Colon (tissue), 2 donors: ENCODE results near the gene TMEM258.

Source experiments
- FAIRE-seq: peaks from 2 replicates; lab custom pipeline; 2012; peaks lifted over from hg19 to GRCh38; lab: Jason Lieb, UNC
- donor health status: control.
- donor health status: control.

Gene TMEM258

GRCh38 chr11:61820174-61820573 lies 27.8 kb upstream of the TMEM258 start:
- FAIRE-seq = no peak

DNA sequence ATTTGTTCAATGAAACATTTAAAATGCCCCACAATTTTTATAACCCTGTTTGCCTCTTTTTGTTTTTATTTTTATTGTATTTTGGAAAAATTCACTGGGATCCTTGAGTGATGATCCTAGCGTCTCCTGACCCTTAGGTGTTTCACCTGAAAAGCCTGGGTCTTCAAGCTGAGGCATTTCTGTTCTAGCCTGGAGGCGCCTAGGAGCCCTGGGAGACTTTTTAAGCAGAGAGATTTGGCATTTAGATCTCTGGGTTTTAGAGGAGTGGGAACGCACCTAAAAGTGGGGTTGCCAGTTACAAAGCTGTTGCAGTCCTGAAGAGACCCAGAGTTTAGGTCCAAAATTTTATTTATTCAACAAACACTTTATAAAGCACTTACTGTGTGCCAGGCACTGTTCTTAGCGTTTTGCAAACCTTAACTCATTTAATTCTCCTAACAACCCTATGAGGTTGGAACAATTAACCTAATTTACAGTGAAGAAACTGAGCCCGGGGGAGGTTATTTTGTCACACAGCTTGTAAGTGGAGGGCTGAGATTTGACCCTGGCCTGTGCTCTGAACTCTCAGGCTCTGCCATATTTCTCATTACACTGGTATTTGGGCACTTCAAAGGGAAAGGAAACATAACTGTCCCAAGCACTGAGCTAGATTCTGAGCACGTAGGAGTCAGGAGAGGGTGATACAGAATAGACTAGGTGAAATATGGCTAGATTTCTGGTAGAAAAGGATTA lies 25.2 kb upstream of the TMEM258 start:
- FAIRE-seq = no peak

GRCh38 chr11:61816736-61817455 lies 24.5 kb upstream of the TMEM258 start, which contains the start of gene FADS1:
TSS of gene FADS1 (minus strand) at chr11:61817003. CDS start at chr11:61816929, 74 bp downstream.
- no peak for FAIRE-seq

GRCh38 chr11:61815790-61816735 lies 23.7 kb upstream of the TMEM258 start:
- no peak for FAIRE-seq

DNA sequence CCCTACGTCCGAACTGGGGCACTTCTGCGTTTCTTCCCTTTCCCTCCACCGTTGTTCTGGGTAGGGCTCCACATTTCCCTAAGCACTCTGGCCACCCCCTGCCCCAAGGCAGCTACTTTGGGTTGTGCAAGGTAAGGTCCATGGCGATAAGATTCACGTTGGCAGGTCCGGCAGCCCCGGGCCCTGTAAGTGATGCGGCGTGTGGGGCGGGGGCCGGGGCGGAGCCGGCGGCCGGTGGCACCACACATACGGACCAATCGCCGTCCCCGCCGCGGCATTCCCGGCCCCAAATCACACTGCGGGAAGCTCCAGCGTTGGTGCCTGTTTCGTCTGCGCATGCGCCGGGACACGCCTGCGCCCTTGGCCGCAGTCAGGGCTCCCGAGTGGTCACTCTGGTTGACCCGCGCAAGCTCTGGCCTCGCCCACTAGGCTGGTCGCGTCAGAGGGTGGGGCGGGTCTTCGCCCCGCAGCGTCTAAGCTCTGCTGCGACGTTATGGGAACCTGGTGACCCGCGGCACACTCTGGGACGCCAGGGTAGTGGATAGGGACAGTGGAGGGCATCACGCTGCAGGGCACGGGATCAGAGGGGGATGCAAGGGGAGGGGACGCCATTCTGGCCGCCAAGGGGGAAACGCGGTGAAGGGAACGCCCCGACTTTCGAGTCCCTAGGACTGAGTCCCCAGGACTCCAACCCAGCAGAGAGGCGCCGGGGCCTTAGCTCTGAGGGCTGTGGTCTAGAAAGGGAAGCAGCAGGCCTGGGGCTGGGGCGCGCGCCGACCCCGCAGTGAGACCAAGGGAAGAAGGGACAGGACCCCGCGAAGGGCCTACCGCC lies 22.8 kb upstream of the TMEM258 start:
- FAIRE-seq = no peak

GRCh38 chr11:61814247-61814957 lies 22.0 kb upstream of the TMEM258 start:
- no peak for FAIRE-seq

- FAIRE-seq = no peak
Measured at GRCh38 chr11:61812736-61813411, 20.5 kb upstream of the TMEM258 start.

GRCh38 chr11:61811831-61812230 lies 19.4 kb upstream of the TMEM258 start:
- FAIRE-seq = no peak

GRCh38 chr11:61810671-61811175 lies 18.3 kb upstream of the TMEM258 start:
- FAIRE-seq = no peak

DNA sequence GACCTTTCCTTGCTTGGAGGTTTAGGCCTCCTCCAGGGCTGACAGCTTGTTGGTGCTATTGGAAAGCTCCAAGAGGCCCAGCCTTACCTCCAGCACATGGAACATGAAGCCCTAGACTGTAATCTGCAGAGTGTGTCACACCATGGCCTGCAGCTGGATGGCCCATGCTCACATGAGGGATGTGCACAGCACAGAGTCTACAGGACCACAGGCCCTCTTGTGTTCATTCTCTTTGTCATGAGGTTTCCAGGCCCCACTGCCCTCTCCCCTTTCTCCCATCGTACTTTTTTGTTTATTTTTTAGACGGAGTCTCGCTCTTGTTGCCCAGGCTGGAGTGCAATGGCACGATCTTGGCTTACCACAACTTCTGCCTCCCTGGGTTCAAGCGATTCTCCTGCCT lies 14.4 kb upstream of the TMEM258 start:
- FAIRE-seq = no peak

DNA sequence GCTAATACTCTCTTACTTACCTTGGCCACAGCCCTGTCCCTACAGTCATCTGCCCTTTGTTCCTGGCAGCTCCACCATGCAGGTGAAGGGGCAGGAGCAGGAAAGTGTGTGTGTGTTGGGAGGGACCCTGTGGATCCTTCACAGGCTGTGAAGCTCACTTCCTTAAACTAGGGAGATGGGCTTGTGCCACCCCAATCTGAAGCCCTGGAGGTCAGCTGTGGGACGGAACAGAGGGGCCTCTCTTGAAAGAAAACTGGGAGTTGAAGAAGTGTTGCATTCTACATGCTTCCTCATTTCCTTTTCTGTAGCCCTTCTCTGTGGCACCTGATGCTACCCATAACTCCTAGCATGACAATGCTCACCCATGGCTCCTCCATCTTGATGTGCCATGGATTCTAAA lies 12.7 kb upstream of the TMEM258 start:
- FAIRE-seq = no peak

DNA sequence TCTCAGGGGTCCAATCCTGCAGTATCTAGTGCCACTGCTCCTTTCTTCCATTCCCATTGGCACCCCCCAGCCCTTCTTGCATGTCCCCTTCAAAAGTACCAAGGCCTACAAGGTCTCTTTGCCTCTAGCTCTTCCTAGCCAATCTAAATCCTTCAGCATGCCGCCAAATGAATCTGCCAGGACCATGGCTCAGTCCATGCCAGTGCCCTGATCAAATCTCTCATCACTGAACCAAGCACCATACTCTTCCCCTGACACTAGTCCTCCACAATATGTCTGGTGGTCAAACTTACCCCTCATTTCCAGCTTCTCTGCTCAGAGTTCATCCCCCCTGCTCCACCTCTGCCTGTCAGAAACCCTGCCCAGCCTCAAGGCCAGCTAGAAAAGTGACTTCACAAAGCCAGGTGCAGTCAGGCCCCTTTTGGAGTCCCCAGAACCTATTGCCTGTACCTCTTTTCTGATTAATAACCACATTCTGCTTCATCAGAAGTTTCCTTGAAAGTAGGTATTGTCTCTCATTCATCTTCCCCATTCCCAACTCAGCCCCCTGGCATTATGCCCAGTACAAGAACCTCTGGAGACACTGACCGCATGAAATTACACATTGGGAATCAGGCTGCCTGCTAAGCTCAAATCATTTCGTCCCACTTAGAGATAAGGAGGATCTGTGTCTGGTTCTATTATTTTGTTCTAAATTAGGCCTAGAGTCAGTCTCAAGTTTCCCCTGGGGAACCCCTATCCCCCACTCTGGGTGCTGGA lies 11.7 kb upstream of the TMEM258 start:
- FAIRE-seq = no peak

GRCh38 chr11:61802605-61803004 lies 10.2 kb upstream of the TMEM258 start:
- FAIRE-seq = no peak

DNA sequence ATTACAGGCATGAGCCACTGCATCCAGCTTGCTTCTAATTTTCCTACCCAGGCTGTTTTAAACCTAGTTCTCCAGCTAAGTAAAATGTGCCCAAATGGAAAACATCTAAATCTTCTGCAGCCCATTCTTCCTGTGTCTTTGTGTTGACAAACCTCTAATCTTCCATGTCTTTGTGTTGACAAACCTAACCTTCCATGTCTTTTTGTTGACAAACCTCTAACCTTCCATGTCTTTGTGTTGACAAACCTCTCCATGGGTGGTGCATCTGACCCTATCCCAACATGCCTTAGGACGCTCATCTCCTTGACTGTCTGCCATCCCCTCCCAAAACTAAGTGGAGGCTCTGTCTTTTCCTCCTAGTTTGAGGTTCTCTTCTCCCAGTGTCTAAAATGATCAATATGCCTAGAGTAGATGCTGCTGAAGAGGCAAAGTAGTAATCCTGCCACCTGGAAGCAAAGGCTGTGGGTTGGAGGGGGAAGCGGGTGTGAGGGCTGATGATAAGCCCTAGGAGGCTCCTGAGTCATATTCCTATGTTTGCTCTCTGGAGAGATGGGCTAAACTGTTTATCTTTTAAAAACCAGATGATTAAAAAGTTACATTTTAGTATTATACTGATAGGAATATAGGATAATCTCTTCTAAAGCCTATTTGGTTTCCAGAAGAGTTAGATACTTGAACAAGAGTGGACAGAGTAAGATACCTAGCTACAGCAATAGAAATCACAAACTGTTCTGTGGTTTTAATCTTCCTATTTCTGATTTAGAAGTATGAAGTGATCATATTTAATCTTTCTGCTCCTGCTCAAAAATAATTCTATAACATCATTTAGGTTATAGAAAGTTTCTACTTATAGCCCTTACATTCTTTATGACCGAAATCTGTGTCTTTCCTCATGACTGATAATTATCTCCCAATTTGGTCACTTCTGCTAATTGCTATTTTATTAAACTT lies 8.2 kb upstream of the TMEM258 start:
- no peak for FAIRE-seq

GRCh38 chr11:61799665-61800284 lies 7.4 kb upstream of the TMEM258 start:
- FAIRE-seq = no peak

GRCh38 chr11:61797263-61797944 lies 5.0 kb upstream of the TMEM258 start:
- no peak for FAIRE-seq

DNA sequence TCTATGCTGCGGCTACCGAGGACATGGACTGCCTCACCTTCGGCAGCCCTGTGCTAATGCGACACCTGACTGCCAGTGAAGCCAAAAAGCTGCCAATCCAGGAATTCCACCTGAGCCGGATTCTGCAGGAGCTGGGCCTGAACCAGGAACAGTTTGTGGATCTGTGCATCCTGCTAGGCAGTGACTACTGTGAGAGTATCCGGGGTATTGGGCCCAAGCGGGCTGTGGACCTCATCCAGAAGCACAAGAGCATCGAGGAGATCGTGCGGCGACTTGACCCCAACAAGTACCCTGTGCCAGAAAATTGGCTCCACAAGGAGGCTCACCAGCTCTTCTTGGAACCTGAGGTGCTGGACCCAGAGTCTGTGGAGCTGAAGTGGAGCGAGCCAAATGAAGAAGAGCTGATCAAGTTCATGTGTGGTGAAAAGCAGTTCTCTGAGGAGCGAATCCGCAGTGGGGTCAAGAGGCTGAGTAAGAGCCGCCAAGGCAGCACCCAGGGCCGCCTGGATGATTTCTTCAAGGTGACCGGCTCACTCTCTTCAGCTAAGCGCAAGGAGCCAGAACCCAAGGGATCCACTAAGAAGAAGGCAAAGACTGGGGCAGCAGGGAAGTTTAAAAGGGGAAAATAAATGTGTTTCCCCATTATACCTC lies 3.6 kb upstream of the TMEM258 start:
- FAIRE-seq = no peak
